Activated CD8-positive, alpha-beta T cell treated with anti-CD3 and anti-CD28 coated beads, Interleukin-2, amount 10 ng/mL, durations not matched to agents 7 days and 5 days (primary cell): ENCODE measurements around the gene SDHA. TPM values are rescaled to one million over a fixed set of nuclear protein-coding genes. Genes with fewer than 3 reads are reported as not detected.

ENCODE experiments used
- ATAC-seq: fragments of 150-1000 bp; cut with Tn5 transposase; one replicate; pipeline ENCODE4 v1.10.0; 2021; ENCODE audit warnings: moderate library complexity
- CTCF ChIA-PET: fragments of 350-600 bp; sonication (Branson Sonifier 250); formaldehyde crosslinking; loops from one replicate; lab custom pipeline; 2021; ENCODE audit warnings: antibody characterized with exemption; lab: Charles Lee
- POLR2A ChIA-PET: fragments of 350-600 bp; sonication (Branson Sonifier 250); formaldehyde crosslinking; loops from one replicate; lab custom pipeline; 2021; ENCODE audit warnings: antibody characterized with exemption; lab: Charles Lee
- DNase-seq: peaks from one replicate; pipeline ENCODE4 v3.0.0-alpha.2; 2020
- H3K27ac Mint-ChIP-seq: one replicate; pipeline ENCODE4 v1.8.0; 2021; ENCODE audit warnings: mild to moderate bottlenecking, mixed read lengths
- H3K27me3 Mint-ChIP-seq: one replicate; pipeline ENCODE4 v1.8.0; 2021; ENCODE audit warnings: low read depth, mixed read lengths
- H3K36me3 Mint-ChIP-seq: one replicate; pipeline ENCODE4 v1.8.0; 2021; ENCODE audit warnings: low read depth, mixed read lengths
- H3K4me1 Mint-ChIP-seq: one replicate; pipeline ENCODE4 v1.8.0; 2021; ENCODE audit warnings: low read depth, mixed read lengths
- H3K4me3 Mint-ChIP-seq: one replicate; pipeline ENCODE4 v1.8.0; 2021; ENCODE audit warnings: mild to moderate bottlenecking, mixed read lengths
- H3K9me3 Mint-ChIP-seq: one replicate; pipeline ENCODE4 v1.8.0; 2022; ENCODE audit warnings: mixed read lengths; ENCODE audit not compliant: insufficient read depth
- total RNA-seq, 2 experiments: library from RNA; stranded (reverse); gene quantifications; one replicate each; pipeline ENCODE4 v1.2.3, GENCODE V29; 2021

Gene SDHA
- total RNA-seq, 2 experiments from 2014 or later, result 145 to 152 TPM

DNA sequence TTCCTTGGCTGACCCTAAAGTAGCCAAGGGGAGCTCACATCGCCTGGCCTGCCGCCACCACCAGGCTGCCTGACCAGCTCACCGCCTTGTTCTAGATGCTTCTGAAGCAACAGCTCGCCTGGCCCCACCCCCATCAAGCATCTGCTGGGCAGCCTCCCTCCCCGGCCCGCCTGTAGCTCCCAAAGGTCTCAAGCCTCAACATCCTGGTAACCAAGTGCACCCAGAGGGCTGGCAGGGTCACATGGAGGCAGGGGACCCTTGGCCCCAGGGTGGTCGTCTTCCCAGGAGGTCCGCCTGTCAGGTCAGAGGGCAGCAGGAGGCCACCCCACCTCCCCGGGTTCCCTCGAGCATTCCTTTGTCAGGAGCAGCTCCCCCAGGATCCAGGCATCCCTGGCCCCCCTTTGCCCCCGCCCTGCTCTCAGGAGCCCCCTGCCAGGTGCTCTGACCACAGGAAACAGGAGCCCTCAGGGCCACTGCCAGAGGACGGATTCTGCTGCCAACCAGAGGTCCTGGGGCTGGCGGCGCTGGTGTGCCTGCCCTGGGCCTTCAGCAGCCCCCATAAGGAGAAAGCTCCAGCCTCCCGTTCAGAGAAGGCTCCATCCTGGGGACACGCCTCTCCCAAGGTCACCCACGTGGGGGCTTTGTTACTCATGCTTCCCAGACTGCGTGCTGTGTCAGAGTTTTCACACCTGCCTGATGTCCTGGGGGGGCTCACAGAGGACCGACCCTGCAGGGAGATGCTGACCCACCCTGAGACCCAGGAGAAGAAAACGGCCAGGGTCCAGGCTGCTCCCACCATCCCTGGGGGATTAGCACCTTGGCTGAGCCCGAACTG, 30.3 kb upstream of the SDHA start:
- POLR2A ChIA-PET, result interaction anchor here (1.1 kb wide), 1 partner anchor 31 kb away, joined by 6 read pairs; no protein-coding TSS in a partner anchor
- peaks cover 2% of the 10 kb centered on the region for H3K27me3 Mint-ChIP-seq
- DNase-seq (no peak), ATAC-seq (no peak)
- H3K27ac Mint-ChIP-seq, result no peak overlapping the region
- H3K4me3 Mint-ChIP-seq, result no peak overlapping the region
- H3K4me1 Mint-ChIP-seq, result peaks cover 8% of the 10 kb centered on the region
- no peaks in the 10 kb centered on the region for H3K36me3 Mint-ChIP-seq
- no peaks in the 10 kb centered on the region for H3K9me3 Mint-ChIP-seq
- CTCF ChIA-PET, result interaction anchor here (0.8 to 2.2 kb wide), 12 partner anchors 9 to 266 kb away, joined by 3 to 30 read pairs (median 4); partner anchors contain the start of genes CCDC127 and SDHA

DNA sequence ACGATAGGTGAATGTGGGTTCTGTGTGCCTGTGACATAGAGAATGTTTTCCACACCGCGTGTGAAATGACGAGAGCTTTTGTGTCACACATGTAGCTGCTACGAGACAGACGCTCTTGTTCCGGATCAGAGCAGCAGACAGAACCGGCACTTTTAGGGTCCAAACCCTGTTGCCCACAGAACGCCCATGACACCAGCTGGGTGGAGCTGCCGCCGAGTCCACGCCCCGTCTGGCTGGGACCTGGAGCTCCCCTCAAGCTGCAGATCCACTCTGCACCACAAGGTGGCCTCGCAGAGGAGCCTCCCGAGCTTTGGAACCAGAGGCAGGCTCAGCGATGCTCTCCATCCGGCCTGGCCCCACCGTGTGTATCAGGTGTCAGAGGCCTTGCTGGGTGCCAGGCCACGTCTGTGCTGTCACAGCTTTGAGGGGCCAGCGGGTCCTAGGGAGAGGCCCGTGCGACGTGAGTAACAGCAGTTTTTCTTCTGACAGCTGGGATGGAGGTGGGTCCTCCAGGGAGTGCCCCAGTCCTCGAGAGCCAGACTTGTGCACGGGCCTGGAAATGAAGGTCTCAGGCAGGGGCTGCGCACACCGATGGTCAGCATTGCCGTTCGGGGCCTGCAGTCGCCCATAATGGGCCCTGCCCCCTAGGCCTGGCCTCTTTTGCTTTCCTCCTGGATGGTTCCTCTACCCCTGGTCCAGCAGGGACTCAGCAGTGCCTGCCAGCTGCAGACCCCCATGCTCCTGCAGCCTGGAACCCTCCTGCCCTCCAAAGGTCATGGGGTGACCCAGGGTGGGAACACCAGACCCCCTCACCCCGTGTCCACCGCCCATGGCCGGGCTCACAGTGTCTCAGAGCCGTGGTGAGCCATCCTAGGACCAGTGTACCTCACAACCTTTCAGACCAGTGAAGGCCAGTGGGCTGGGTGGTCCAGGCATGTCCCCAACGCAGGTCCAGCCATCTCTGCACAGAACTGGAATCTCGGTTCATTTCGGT, 29.3 kb upstream of the SDHA start:
- no peaks in the 10 kb centered on the region for H3K36me3 Mint-ChIP-seq
- peak overlapping the region; percentile 75 for H3K27ac Mint-ChIP-seq
- ATAC-seq (peak; percentile 97), DNase-seq (peak; percentile 93)
- no peaks in the 10 kb centered on the region for H3K9me3 Mint-ChIP-seq
- H3K4me1 Mint-ChIP-seq, result peaks cover 8% of the 10 kb centered on the region
- POLR2A ChIA-PET, result interaction anchor here (1.1 kb wide), 1 partner anchor 30 kb away, joined by 6 read pairs; no protein-coding TSS in a partner anchor
- CTCF ChIA-PET, result interaction anchor here (0.6 to 2.2 kb wide), 12 partner anchors 10 to 257 kb away, joined by 3 to 30 read pairs (median 4); partner anchors contain the start of genes CCDC127 and SDHA
- peaks cover 2% of the 10 kb centered on the region for H3K27me3 Mint-ChIP-seq
- peak overlapping the region; percentile 31 for H3K4me3 Mint-ChIP-seq

DNA sequence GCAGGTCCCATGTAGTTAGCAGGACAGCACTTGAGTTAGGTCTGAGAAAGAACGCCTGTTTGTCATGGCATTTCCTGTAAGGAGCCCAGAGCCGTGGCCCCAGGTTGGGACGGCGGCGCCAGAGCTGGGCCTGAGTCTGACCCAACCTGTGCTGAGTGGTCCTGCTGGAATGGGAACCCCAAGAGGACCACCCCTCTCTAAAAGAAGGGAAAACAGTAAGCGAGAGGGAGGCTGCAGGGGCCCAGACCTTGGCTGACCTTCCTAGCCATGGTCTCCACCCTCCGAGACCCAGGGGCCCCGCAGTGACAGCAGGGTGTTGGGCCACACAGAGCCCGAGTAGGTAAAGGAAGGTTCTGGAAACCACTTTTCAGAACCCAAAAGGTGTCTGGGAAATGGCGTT, 28.6 kb upstream of the SDHA start:
- CTCF ChIA-PET, result interaction anchor here (1.6 to 2.2 kb wide), 2 partner anchors 13 to 30 kb away, joined by 7 to 30 read pairs; partner anchors contain the start of genes CCDC127 and SDHA
- Mint-ChIP-seq H3K27me3 (peaks cover 2% of the 10 kb centered on the region), H3K4me1 (peaks cover 8% of the 10 kb centered on the region), H3K9me3 (no peaks in the 10 kb centered on the region), H3K27ac (no peak overlapping the region), H3K4me3 (no peak overlapping the region), H3K36me3 (no peaks in the 10 kb centered on the region)
- no peak for ATAC-seq
- POLR2A ChIA-PET, result no interaction called here
- no peak for DNase-seq

DNA sequence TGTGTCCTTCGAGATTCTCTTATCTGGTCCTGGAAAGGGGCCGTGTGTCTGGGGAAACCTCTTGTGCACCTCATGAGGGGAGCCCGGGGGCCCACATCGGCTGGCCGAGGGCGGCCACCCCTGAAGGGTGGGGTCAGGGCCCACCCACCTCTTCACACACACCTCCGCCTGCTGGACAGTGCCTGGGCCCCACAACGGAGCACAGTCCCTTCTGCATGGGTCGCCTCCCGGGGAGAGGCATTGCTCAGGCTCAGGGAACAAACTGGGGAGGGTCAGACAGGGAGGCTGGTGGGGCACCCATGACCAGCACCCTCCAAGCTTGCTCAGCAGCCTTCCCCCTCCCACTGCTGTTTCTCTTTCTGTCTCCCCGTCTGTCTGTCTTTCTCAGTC, 28.1 kb upstream of the SDHA start:
- DNase-seq, result no peak
- no peak for ATAC-seq
- no peak overlapping the region for H3K4me3 Mint-ChIP-seq
- H3K4me1 Mint-ChIP-seq, result peaks cover 8% of the 10 kb centered on the region
- no peaks in the 10 kb centered on the region for H3K9me3 Mint-ChIP-seq
- peaks cover 2% of the 10 kb centered on the region for H3K27me3 Mint-ChIP-seq
- H3K36me3 Mint-ChIP-seq, result no peaks in the 10 kb centered on the region
- ChIA-PET POLR2A (no interaction called here), CTCF (interaction anchor here (1.0 kb wide), 1 partner anchor 10 kb away, joined by 3 read pairs; no protein-coding TSS in a partner anchor)
- no peak overlapping the region for H3K27ac Mint-ChIP-seq

DNA sequence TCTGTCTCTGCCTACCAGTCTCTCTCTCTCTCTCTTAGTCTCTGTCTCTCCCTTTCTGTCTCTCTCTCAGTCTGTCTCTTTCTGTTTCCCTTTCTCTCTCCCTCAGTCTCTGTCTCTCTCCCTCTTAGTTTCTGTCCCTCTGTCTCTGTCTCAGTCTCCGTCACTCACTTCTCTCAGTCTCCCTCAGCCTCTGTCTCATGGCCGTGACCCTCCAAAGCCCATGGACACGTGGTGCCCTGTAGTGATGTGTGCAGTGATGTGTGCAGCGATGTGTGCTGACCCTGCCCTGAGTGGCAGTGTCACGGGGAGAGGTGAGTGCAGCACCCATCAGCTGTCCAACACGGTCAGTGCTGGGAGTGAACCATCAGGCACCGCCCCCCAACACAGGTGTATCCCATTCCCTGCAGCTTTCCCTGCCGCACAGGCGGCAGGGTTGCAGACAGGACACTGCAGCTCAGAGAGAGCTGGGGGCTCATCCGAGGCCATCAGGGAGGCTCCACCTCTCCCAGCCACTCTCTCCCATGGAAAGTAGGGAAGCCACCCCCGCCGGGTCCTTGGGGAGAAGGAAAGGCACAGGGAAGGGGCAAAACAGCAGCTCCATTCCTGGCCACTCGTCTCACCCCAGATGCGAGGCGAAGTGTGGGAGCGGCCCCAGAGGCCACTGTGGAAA, 27.6 kb upstream of the SDHA start:
- Mint-ChIP-seq H3K36me3 (no peaks in the 10 kb centered on the region), H3K27me3 (peaks cover 2% of the 10 kb centered on the region), H3K4me1 (peaks cover 8% of the 10 kb centered on the region), H3K9me3 (no peaks in the 10 kb centered on the region), H3K27ac (no peak overlapping the region), H3K4me3 (no peak overlapping the region)
- ChIA-PET POLR2A (interaction anchor here (1.7 kb wide), 1 partner anchor 28 kb away, joined by 8 read pairs; the partner anchor contains the start of genes CCDC127 and SDHA), CTCF (interaction anchor here (1.0 to 1.3 kb wide), 2 partner anchors 10 to 27 kb away, joined by 3 to 4 read pairs; partner anchors contain the start of genes CCDC127 and SDHA)
- ATAC-seq, result no peak
- DNase-seq, result no peak

DNA sequence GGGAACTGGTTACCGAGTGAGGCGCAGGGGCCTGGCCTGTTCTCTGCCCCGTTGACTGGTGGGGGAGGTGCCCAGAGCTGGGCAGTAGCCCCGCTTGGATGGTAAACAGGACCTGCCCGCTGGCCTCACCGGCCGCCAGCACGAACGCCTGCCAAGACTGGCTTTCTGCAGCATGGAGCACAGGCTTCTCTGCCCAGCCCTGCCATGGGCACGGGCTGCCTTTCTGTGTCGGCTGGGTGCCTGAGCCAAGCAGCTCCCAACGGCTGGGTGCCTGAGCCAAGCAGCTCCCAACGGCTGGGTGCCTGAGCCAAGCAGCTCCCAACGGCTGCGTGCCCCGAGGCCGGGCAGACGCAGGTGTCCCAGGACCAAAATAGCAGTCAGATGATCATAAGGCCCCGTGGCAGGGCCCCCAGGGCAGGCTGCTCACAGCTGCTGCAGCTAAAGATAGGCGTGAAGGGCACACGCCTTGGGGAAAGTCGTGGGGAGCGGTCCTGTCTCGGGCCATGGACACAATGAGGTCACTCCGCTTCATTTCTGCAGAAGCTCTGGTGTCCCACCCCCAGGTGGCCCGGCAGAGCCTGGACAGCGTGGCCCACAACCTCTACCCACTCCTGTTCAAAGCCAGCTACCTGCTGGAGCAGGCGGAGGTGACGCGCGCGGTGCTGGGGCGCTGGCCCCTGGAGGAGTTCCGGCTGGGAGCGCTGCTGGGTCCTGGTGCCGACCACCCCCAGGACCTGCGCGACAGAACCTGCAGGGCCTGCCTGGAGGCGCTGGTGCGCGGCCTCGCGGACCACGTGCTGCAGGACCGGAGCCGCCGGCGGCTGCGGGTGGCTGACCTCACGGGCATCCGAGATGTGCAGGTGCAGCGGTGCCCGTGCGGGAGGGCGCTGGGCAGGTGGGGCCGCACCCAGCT, 26.8 kb upstream of the SDHA start, which contains the start of gene LRRC14B:
LRRC14B (plus strand) TSS at position 460 of the 913 bp plus-strand sequence; CDS start at position 504, 44 bp downstream.
- POLR2A ChIA-PET, result interaction anchor here (1.7 kb wide), 1 partner anchor 28 kb away, joined by 8 read pairs; the partner anchor contains the start of genes CCDC127 and SDHA

DNA sequence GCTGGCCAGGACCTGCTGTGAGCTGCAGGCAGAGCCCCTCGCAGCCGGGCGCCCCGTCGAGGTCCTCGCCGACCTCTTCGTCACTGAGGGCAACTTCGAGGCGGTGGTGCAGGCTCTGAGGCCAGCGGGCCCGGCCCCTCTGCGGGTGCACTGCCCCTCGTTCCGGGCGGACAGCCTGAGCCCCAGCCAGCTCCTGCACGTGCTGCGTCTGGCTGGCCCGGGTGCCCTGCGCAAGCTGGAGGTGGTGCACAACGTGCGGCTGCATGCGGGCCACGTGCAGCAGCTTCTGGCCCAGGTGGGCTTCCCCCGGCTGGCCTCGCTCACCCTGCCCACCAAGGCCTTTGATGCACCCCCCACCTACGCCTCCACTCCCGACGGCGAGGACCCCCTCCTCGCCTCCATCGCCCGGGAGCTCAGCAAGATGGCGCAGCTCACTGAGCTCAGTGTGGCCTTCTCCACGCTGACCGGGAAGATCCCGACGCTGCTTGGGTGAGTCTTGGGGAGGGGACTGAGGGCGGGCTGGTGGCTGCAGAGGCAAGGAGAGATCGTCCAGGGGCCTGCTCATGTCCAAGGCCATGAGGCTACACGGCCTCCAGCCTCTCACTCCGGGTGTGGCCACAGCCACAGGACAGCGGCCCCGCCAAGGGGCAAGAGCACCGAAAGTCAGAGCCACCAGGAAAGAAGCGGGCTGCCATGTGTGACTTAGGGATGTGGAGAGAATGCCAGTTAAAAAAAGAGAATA, 26.0 kb upstream of the SDHA start:
- peaks cover 8% of the 10 kb centered on the region for H3K4me1 Mint-ChIP-seq
- POLR2A ChIA-PET, result interaction anchor here (1.7 kb wide), 1 partner anchor 27 kb away, joined by 8 read pairs; the partner anchor contains the start of genes CCDC127 and SDHA
- CTCF ChIA-PET, result interaction anchor here (0.7 kb wide), 1 partner anchor 27 kb away, joined by 3 read pairs; no protein-coding TSS in a partner anchor
- no peaks in the 10 kb centered on the region for H3K9me3 Mint-ChIP-seq
- DNase-seq, result no peak
- no peaks in the 10 kb centered on the region for H3K36me3 Mint-ChIP-seq
- no peak overlapping the region for H3K4me3 Mint-ChIP-seq
- H3K27me3 Mint-ChIP-seq, result peaks cover 2% of the 10 kb centered on the region
- no peak for ATAC-seq
- H3K27ac Mint-ChIP-seq, result no peak overlapping the region

More for the DNA sequence above, 26.8 kb upstream of the SDHA start, which contains the start of gene LRRC14B:
- CTCF ChIA-PET, result interaction anchor here (0.6 to 1.3 kb wide), 4 partner anchors 9 to 145 kb away, joined by 3 to 4 read pairs (median 3); partner anchors contain the start of genes CCDC127 and SDHA
- Mint-ChIP-seq H3K4me1 (peaks cover 8% of the 10 kb centered on the region), H3K9me3 (no peaks in the 10 kb centered on the region), H3K36me3 (no peaks in the 10 kb centered on the region), H3K27me3 (peaks cover 2% of the 10 kb centered on the region), H3K4me3 (no peak within 1 kb of the TSS), H3K27ac (no peak within 1 kb of the TSS)
- DNase-seq (no peak), ATAC-seq (no peak)

DNA sequence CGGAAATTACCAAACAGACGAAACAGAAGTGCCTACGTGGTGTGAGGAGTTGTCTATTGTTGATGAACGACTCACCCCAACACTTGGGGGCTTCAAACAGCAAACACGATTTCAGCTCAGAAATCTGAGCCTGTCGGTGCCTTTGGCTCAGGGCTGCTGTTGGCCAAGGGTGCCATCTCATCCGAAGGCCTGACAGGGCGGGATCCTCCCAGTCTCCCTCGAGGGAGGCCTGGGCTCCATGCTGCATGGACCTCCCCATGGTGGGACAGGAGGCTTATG, 25.5 kb upstream of the SDHA start:
- H3K27ac Mint-ChIP-seq, result no peak overlapping the region
- ChIA-PET POLR2A (no interaction called here), CTCF (no interaction called here)
- no peaks in the 10 kb centered on the region for H3K9me3 Mint-ChIP-seq
- H3K4me3 Mint-ChIP-seq, result no peak overlapping the region
- H3K27me3 Mint-ChIP-seq, result peaks cover 2% of the 10 kb centered on the region
- H3K36me3 Mint-ChIP-seq, result no peaks in the 10 kb centered on the region
- H3K4me1 Mint-ChIP-seq, result peaks cover 8% of the 10 kb centered on the region
- no peak for ATAC-seq
- DNase-seq, result no peak

DNA sequence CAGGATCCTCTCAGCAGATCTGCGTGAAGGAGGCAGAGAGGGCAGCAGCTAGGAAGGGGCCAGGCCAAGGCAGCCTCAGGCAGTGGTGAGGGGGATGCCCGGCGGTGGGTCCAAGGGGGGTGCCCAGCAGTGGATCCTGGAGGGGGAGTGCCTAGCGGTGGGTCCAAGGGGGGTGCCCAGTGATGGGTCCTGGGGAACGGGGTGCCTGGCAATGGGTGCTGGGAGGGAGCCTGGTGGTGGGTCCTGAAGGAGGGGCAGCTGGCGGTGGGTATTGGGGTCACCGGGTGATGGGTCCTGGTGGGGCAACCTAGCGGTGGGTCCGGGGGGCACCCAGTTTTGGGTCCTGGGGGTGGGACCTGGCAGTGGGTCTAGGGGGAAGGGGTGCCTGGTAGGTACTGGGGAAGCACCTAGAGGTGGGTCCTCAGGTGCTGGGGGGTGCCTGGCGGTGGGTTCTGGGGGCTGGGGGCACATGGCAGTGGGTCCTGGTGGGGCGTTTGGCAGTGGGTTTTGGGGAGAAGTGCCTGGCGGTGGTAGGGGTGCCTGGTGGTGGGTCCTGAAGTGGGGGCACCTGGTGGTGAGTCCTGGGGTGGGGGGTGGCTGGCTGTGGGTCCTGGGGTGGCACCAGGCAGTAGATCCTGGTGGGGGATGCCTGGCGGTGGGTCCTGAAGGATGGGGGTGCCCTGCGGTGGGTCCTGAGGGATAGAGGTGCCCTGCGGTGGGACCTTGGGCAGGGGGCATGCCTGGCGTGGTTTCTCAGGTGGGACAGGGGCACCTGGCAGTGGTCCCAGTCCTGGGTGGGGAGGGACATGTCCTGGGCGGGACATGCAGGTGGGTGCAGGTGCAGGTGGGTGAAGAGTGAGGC, 24.9 kb upstream of the SDHA start:
- DNase-seq, result no peak
- no peak for ATAC-seq
- H3K27me3 Mint-ChIP-seq, result peaks cover 2% of the 10 kb centered on the region
- ChIA-PET CTCF (no interaction called here), POLR2A (no interaction called here)
- H3K27ac Mint-ChIP-seq, result no peak overlapping the region
- H3K4me3 Mint-ChIP-seq, result no peak overlapping the region
- H3K4me1 Mint-ChIP-seq, result peaks cover 6% of the 10 kb centered on the region
- no peaks in the 10 kb centered on the region for H3K9me3 Mint-ChIP-seq
- H3K36me3 Mint-ChIP-seq, result no peaks in the 10 kb centered on the region
